HG03280 (cell line): ENCODE measurements around the gene GTF2IRD1.
"Not testable (repeated sequence)": the region's sequence is repeated elsewhere in the genome, so short reads cannot be mapped to it uniquely, and the experiment has no call there.

Experiments
- ATAC-seq: cut with Tn5 transposase; IDR thresholded peaks from one replicate; pipeline ENCODE4 v1.9.1; 2021; ENCODE audit warnings: mild to moderate bottlenecking, moderate library complexity; ENCODE audit not compliant: unreplicated experiment

The GTF2IRD1 gene

GRCh38 chr7:74545921-74546320 is 92.2 kb downstream of the GTF2IRD1 start:
- ATAC-seq, result no peak

GRCh38 chr7:74553596-74554012 is 99.9 kb downstream of the GTF2IRD1 start:
- ATAC-seq, result not testable (repeated sequence)

GRCh38 chr7:74554178-74554577 is 100.5 kb downstream of the GTF2IRD1 start:
- no peak for ATAC-seq

GRCh38 chr7:74560086-74560719 is 106.5 kb downstream of the GTF2IRD1 start:
- ATAC-seq, result no peak

GRCh38 chr7:74561898-74562613 is 108.3 kb downstream of the GTF2IRD1 start:
- ATAC-seq, result no peak

GRCh38 chr7:74563639-74564038 is 109.9 kb downstream of the GTF2IRD1 start:
- not testable (repeated sequence) for ATAC-seq

GRCh38 chr7:74567318-74567668 is 113.6 kb downstream of the GTF2IRD1 start:
- no peak for ATAC-seq

- no peak for ATAC-seq
Measured at GRCh38 chr7:74568658-74569057, 115.0 kb downstream of the GTF2IRD1 start.

GRCh38 chr7:74569501-74570075 is 115.9 kb downstream of the GTF2IRD1 start:
- no peak for ATAC-seq

- ATAC-seq, result no peak
Measured at GRCh38 chr7:74570533-74571156, 116.9 kb downstream of the GTF2IRD1 start.

- ATAC-seq, result no peak
Measured at GRCh38 chr7:74572301-74572979, 118.7 kb downstream of the GTF2IRD1 start.

- ATAC-seq, result no peak
Measured at GRCh38 chr7:74573512-74573911, 119.8 kb downstream of the GTF2IRD1 start.

- no peak for ATAC-seq
Measured at GRCh38 chr7:74575083-74575784, 121.5 kb downstream of the GTF2IRD1 start.

- ATAC-seq, result no peak
Measured at GRCh38 chr7:74575811-74576210, 122.1 kb downstream of the GTF2IRD1 start.

GRCh38 chr7:74579800-74580685 is 126.3 kb downstream of the GTF2IRD1 start:
- no peak for ATAC-seq

- ATAC-seq, result no peak
Measured at GRCh38 chr7:74581916-74582440, 128.3 kb downstream of the GTF2IRD1 start.

- no peak for ATAC-seq
Measured at GRCh38 chr7:74582447-74583039, 128.8 kb downstream of the GTF2IRD1 start.

GRCh38 chr7:74583630-74584029 is 129.9 kb downstream of the GTF2IRD1 start:
- ATAC-seq, result no peak
